Measurements from ENCODE around the gene SLC9A3.

Gene SLC9A3

GRCh38 chr5:482506-482905 lies 41.7 kb downstream of the SLC9A3 start:
- Histone ChIP-seq H3K27me3 (ENCODE audit: control insufficient read depth, low read length) (no peaks in the 10 kb centered on the region), H4K20me1 (ENCODE audit: control insufficient read depth, insufficient read depth, low read depth, low read length) (no peaks in the 10 kb centered on the region), H3K4me3 (ENCODE audit: low read length) (no peak overlapping the region)

DNA sequence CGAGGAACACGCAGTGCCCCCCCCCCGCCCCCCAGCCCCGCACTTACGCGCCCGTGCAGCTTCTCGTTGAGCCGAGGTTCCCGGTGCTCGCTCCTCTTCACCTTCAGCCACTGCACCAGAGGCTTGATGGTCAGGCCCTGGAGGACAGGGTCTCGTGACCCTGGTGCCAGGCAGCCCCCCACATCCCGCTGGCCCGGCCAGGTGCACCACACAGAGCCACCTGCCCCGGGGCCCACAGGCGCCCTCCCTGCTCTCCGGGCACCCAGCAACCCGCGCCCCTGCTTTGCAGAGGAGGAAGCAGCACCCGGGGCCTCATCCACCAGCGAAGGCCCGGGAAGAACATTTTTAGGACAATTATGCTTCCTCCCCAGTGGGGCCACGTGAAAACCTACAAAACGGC lies 42.2 kb downstream of the SLC9A3 start:
- no peaks in the 10 kb centered on the region for H4K20me1 ChIP-seq (ENCODE audit: control insufficient read depth, insufficient read depth, low read depth, low read length)
- H3K36me3 ChIP-seq (ENCODE audit: control insufficient read depth, low read length): peaks cover 9% of the 10 kb centered on the region
- no peak overlapping the region for H3K4me2 ChIP-seq (ENCODE audit: low read length)
- no peaks in the 10 kb centered on the region for H3K4me1 ChIP-seq (ENCODE audit: control insufficient read depth, low read length)
- H3K9me2 ChIP-seq (replicated peaks; ENCODE audit: control insufficient read depth, low read length): no peaks in the 10 kb centered on the region
- H3K9me3 ChIP-seq (ENCODE audit: control insufficient read depth, insufficient read depth, low read length): no peaks in the 10 kb centered on the region
- no peak overlapping the region for H3K4me3 ChIP-seq (ENCODE audit: low read length)
- no peak overlapping the region for H3K27ac ChIP-seq (ENCODE audit: low read depth, low read length)
- H3K27me3 ChIP-seq (ENCODE audit: control insufficient read depth, low read length): no peaks in the 10 kb centered on the region
- no peak for TF ChIP-seq CTCF (IDR thresholded peaks at IDR 0.05; ENCODE audit: low read depth, low read length, poor library complexity, severe bottlenecking)
- TF ChIP-seq EZH2phosphoT487 (IDR thresholded peaks at IDR 0.05; ENCODE audit: borderline replicate concordance, low read length): no peak
- no peaks in the 10 kb centered on the region for H3F3A ChIP-seq (ENCODE audit: control insufficient read depth, insufficient read depth)
- H3K79me2 ChIP-seq (ENCODE audit: control insufficient read depth, low read length): no peaks in the 10 kb centered on the region

More at GRCh38 chr5:482506-482905, 41.7 kb downstream of the SLC9A3 start:
- no peaks in the 10 kb centered on the region for H3K9me3 ChIP-seq (ENCODE audit: control insufficient read depth, insufficient read depth, low read length)
- no peak overlapping the region for H3K4me2 ChIP-seq (ENCODE audit: low read length)
- TF ChIP-seq EZH2phosphoT487 (IDR thresholded peaks at IDR 0.05; ENCODE audit: borderline replicate concordance, low read length) (no peak), CTCF (IDR thresholded peaks at IDR 0.05; ENCODE audit: low read depth, low read length, poor library complexity, severe bottlenecking) (no peak)
- H3F3A ChIP-seq (ENCODE audit: control insufficient read depth, insufficient read depth): no peaks in the 10 kb centered on the region
- H3K9me2 ChIP-seq (replicated peaks; ENCODE audit: control insufficient read depth, low read length): no peaks in the 10 kb centered on the region
- no peaks in the 10 kb centered on the region for H3K4me1 ChIP-seq (ENCODE audit: control insufficient read depth, low read length)
- H3K79me2 ChIP-seq (ENCODE audit: control insufficient read depth, low read length): no peaks in the 10 kb centered on the region
- H3K36me3 ChIP-seq (ENCODE audit: control insufficient read depth, low read length): peaks cover 4% of the 10 kb centered on the region
- no peak overlapping the region for H3K27ac ChIP-seq (ENCODE audit: low read depth, low read length)

GRCh38 chr5:481347-481746 lies 42.9 kb downstream of the SLC9A3 start:
- Histone ChIP-seq H3K27me3 (ENCODE audit: control insufficient read depth, low read length) (no peaks in the 10 kb centered on the region), H3K4me1 (ENCODE audit: control insufficient read depth, low read length) (no peaks in the 10 kb centered on the region), H4K20me1 (ENCODE audit: control insufficient read depth, insufficient read depth, low read depth, low read length) (no peaks in the 10 kb centered on the region), H3K79me2 (ENCODE audit: control insufficient read depth, low read length) (no peaks in the 10 kb centered on the region), H3F3A (ENCODE audit: control insufficient read depth, insufficient read depth) (no peaks in the 10 kb centered on the region), H3K27ac (ENCODE audit: low read depth, low read length) (no peak overlapping the region), H3K4me3 (ENCODE audit: low read length) (no peak overlapping the region), H3K36me3 (ENCODE audit: control insufficient read depth, low read length) (peaks cover 16% of the 10 kb centered on the region), H3K9me3 (ENCODE audit: control insufficient read depth, insufficient read depth, low read length) (no peaks in the 10 kb centered on the region), H3K4me2 (ENCODE audit: low read length) (no peak overlapping the region), H3K9me2 (replicated peaks; ENCODE audit: control insufficient read depth, low read length) (no peaks in the 10 kb centered on the region)
- no peak for TF ChIP-seq EZH2phosphoT487 (IDR thresholded peaks at IDR 0.05; ENCODE audit: borderline replicate concordance, low read length)

DNA sequence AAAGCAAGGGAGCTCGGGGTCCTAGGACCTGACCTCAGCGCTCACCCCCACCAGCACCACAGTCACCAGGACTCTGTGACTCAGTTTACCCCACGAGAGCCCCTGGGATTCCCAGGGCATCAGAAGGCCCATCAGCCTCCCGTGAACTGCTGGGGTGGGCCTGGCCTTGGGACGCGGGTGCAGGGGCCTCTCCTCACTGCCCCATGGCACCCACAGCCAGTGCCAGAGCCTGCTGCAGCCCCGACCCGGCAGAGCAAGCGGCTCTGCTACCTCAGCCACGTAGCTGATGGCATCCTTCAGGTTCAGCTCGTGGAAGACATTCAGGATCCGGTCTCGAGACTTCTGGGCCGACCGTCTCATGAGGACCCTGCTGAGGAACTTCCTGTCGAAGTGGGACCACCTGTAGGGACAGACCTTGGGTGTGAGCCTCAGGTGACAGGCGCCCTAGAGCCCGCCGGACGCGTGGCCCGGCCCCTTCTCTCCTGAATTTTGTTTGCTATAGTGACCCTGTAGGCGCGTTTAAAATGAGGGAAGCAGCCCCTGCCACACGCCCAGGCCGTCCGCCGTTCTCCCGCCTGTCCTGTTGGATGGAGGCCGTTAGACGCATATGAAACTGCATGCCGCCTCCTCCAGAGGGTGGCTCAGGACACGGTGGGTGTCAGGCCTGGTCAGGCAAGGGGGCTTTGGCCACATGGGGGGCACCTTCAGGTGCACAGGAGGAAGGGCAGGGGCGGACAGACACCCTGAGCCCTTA lies 44.5 kb downstream of the SLC9A3 start:
- Histone ChIP-seq H3K4me3 (ENCODE audit: low read length) (no peak overlapping the region), H3K27me3 (ENCODE audit: control insufficient read depth, low read length) (no peaks in the 10 kb centered on the region), H3F3A (ENCODE audit: control insufficient read depth, insufficient read depth) (no peaks in the 10 kb centered on the region), H4K20me1 (ENCODE audit: control insufficient read depth, insufficient read depth, low read depth, low read length) (0 out of 2 replicates have a peak, but pooled peaks cover 3% of the 10 kb centered on the region), H3K4me1 (ENCODE audit: control insufficient read depth, low read length) (peaks cover 10% of the 10 kb centered on the region), H3K4me2 (ENCODE audit: low read length) (no peak overlapping the region), H3K36me3 (ENCODE audit: control insufficient read depth, low read length) (peaks cover 26% of the 10 kb centered on the region), H3K79me2 (ENCODE audit: control insufficient read depth, low read length) (peaks cover 12% of the 10 kb centered on the region), H3K27ac (ENCODE audit: low read depth, low read length) (no peak overlapping the region), H3K9me3 (ENCODE audit: control insufficient read depth, insufficient read depth, low read length) (no peaks in the 10 kb centered on the region), H3K9me2 (replicated peaks; ENCODE audit: control insufficient read depth, low read length) (no peaks in the 10 kb centered on the region)
- TF ChIP-seq EZH2phosphoT487 (IDR thresholded peaks at IDR 0.05; ENCODE audit: borderline replicate concordance, low read length) (no peak), CTCF (IDR thresholded peaks at IDR 0.05; ENCODE audit: low read depth, low read length, poor library complexity, severe bottlenecking) (no peak)
